NB4 (cell line): ENCODE results near the gene NTM.

Experiments used
- CTCF ChIP-seq: IDR thresholded peaks from one replicate; pipeline ENCODE4 v1.5.1; 2012; ENCODE audit warnings: low read depth, low read length
- POLR2A ChIP-seq: IDR thresholded peaks from 2 replicates; pipeline ENCODE4 v1.6.1; 2011; ENCODE audit warnings: mild to moderate bottlenecking; ENCODE audit not compliant: insufficient read length; ENCODE audit errors: extremely low read depth

DNA sequence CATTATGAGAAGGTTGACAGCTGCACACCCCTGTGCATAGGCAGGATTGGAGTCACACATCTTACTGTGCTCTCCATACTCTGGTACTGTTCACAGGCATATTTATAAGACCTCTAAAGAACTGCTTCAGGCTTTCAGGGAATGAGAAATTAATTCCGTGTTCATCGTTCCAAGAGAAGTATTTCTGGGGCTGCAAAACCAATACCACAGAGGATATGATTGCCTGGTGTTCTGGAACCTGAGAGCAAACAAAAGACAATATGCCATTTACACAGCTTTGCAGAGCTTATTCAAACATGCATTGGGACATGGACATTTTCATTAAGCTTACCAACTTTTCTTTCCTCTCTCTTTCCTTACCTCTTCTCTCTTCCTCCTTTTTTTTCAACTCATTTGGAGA, 388.7 kb downstream of the NTM start:
- TF ChIP-seq CTCF (no peak), POLR2A (no peak)
